Duodenal mucosa (tissue), 2 donors: ENCODE results near the gene NDE1.
"Not testable (repeated sequence)": the region's sequence is repeated elsewhere in the genome, so short reads cannot be mapped to it uniquely, and the experiment has no call there.

Experiments used
- H3K27ac ChIP-seq: one replicate; pipeline ENCODE4 v1.7.0; 2013; ENCODE audit warnings: low read depth, low read length
- H3K27me3 ChIP-seq, 2 donors: one replicate each; pipeline ENCODE4 v1.7.0; 2013; ENCODE audit warnings: low read length in 2 of 2, control low read depth in 1 of 2; ENCODE audit not compliant: insufficient read depth in 2 of 2, control insufficient read depth in 1 of 2
- H3K36me3 ChIP-seq, 2 donors: one replicate each; pipeline ENCODE4 v1.7.0; 2013; ENCODE audit warnings: low read length in 2 of 2, control low read depth in 1 of 2; ENCODE audit not compliant: insufficient read depth in 2 of 2, control insufficient read depth in 1 of 2
- H3K4me1 ChIP-seq, 2 donors: one replicate each; pipeline ENCODE4 v1.7.0; 2013; ENCODE audit warnings: low read length in 2 of 2, control low read depth in 1 of 2; ENCODE audit not compliant: insufficient read depth in 2 of 2, control insufficient read depth in 1 of 2
- H3K4me3 ChIP-seq, 2 donors: one replicate each; pipeline ENCODE4 v1.7.0; 2013; ENCODE audit warnings: low read length in 2 of 2, low read depth in 1 of 2
- H3K9ac ChIP-seq, 2 donors: one replicate each; pipeline ENCODE4 v1.7.0; 2013; ENCODE audit warnings: low read length in 2 of 2, low read depth in 1 of 2
- H3K9me3 ChIP-seq, 2 donors: one replicate each; pipeline ENCODE4 v1.7.0; 2013; ENCODE audit warnings: low read length in 2 of 2, control low read depth in 1 of 2; ENCODE audit not compliant: control insufficient read depth in 1 of 2

Gene NDE1, protein sequence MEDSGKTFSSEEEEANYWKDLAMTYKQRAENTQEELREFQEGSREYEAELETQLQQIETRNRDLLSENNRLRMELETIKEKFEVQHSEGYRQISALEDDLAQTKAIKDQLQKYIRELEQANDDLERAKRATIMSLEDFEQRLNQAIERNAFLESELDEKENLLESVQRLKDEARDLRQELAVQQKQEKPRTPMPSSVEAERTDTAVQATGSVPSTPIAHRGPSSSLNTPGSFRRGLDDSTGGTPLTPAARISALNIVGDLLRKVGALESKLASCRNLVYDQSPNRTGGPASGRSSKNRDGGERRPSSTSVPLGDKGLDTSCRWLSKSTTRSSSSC

GRCh38 chr16:15650019-15650697 lies at the start of gene NDE1:
TSS of gene NDE1 (plus strand) at chr16:15650245. CDS start at chr16:15664779, 14,534 bp downstream.
- Histone ChIP-seq H3K27ac (peak within 1 kb of the TSS; percentile 58), H3K27me3 (no peaks in the 10 kb centered on the region), H3K4me3 (peak within 1 kb of the TSS; percentile 82 to 91), H3K9me3 (no peaks in the 10 kb centered on the region), H3K36me3 (peaks cover 0 to 12% of the 10 kb centered on the region in 2 donors), H3K9ac (peak within 1 kb of the TSS; percentile 87 to 91), H3K4me1 (peaks cover 8 to 13% of the 10 kb centered on the region in 2 donors)

DNA sequence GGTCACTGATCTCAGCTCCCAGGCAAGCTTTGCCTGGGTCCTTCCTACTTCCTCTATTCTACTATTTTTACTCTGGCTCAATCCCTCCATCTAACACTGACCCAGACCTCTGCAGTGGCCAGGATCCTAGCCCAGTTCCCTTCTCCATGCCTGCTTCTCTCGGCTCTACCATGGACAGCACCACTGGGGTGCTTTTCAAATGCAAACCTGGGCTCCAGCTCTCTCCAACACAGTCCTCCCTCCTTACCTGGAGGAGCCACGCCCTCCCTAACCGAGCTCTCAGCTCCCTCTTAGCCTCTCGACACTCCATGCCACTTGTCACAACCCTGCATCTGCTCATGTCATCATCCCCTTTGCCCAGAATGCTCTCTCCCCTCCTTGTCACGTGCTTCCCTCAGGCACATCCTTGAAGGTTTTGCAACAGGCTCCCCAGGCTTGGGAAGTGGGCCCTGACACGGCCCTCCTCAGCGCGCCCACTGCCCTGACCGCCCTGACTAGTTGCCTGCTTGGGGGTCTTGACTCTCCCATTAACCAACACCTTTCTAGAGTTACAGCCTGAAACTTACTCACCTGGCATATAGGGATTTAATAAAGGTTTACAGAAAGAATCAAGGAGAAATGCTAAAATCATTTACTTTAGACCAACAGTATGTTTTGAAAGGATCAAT lies 48.7 kb upstream of the NDE1 start:
- Histone ChIP-seq H3K9ac (no peak overlapping the region), H3K27ac (no peak overlapping the region), H3K9me3 (no peaks in the 10 kb centered on the region), H3K27me3 (no peaks in the 10 kb centered on the region), H3K36me3 (peaks cover 66 to 92% of the 10 kb centered on the region in 2 donors), H3K4me3 (no peak overlapping the region), H3K4me1 (peaks cover 3 to 6% of the 10 kb centered on the region in 2 donors)

DNA sequence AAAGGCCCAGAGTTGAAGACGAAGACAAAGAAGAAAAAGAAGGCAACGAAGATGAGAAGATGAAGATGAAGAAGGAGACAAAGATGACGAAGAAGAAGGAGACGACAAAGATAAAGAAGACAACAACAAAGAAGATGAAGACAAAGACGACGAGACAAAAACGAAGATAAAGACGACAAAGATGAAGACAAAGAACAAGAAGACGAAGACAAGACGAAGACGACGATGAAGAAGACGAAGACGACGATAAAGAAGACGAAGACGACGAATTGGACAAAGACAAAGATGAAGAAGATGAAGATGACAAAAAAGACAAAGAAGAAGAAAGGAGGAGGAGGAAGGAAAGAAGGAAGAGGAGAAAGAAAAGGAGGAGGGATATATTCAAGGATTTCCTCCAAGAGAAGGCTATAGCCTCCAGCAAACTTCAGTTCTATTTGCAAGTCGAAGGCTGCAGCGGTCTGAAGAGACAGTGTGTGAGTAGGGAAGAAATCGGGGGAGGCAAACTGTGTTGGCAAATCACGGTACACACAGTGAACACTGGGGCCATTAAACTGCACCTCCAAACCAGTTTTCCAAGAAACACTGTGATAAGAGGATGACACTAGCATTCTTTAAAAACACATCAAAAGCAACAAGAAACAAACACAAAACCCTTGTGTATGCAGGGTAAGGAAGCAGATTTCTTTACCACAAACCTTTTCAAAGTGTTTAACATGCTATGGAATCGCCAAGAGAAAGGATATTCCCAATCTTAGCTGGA lies 47.6 kb upstream of the NDE1 start:
- H3K36me3 ChIP-seq, result peaks cover 73 to 96% of the 10 kb centered on the region in 2 donors
- no peaks in the 10 kb centered on the region for H3K9me3 ChIP-seq

DNA sequence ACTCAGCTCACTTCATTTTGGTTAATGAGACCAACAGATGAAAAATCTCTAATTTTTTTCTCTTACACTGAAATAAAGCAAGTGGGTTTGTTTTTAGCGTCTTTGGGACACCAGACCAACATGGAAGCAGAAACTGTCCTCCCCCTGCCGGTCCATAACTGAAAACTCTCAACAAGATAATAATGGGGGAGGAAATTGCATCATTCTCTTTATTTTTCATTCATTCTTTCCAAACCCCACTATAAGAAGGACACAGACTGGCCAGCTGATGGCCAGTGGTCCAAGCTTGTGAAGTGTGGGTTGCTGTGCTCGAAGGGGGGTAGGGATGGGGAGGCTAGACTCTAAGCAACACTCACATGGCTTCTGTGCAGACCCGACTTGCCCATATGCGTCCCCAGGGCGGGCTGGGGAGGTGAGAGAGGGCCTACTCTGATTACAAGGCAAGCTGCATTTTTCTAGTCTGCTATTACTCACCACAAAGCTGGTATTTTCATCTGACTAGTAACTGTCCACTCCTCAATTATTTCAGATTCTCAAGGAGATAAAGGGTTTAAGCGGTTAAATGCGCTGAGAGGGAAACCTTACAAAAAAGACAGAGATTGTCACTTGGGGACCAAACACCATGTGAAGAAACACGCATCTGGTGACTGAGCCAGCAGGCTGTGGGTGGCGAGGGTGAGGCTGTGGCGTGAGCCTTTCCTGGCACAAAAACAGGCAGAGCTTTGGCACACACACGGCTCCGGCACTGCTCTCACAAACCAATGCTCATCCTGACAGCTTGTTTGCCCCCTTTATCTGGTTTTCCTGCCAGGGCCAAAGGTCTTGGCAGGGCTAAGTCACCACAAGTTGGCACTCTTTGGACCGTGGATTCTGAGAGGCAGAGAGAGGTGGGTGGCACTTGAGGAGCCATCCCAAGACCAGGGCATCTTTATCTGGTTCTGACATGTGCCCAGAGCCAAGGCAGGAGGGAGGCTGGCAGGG lies 45.3 kb upstream of the NDE1 start:
- Histone ChIP-seq H3K9me3 (no peaks in the 10 kb centered on the region), H3K27ac (no peak overlapping the region), H3K9ac (no peak overlapping the region), H3K4me1 (peaks cover 3 to 6% of the 10 kb centered on the region in 2 donors), H3K27me3 (no peaks in the 10 kb centered on the region), H3K36me3 (peaks cover 70 to 95% of the 10 kb centered on the region in 2 donors), H3K4me3 (no peak overlapping the region)

More for the DNA sequence above, 47.6 kb upstream of the NDE1 start:
- no peak overlapping the region for H3K27ac ChIP-seq
- no peak overlapping the region for H3K4me3 ChIP-seq
- H3K4me1 ChIP-seq, result peaks cover 3 to 6% of the 10 kb centered on the region in 2 donors
- H3K9ac ChIP-seq, result no peak overlapping the region
- H3K27me3 ChIP-seq, result no peaks in the 10 kb centered on the region

DNA sequence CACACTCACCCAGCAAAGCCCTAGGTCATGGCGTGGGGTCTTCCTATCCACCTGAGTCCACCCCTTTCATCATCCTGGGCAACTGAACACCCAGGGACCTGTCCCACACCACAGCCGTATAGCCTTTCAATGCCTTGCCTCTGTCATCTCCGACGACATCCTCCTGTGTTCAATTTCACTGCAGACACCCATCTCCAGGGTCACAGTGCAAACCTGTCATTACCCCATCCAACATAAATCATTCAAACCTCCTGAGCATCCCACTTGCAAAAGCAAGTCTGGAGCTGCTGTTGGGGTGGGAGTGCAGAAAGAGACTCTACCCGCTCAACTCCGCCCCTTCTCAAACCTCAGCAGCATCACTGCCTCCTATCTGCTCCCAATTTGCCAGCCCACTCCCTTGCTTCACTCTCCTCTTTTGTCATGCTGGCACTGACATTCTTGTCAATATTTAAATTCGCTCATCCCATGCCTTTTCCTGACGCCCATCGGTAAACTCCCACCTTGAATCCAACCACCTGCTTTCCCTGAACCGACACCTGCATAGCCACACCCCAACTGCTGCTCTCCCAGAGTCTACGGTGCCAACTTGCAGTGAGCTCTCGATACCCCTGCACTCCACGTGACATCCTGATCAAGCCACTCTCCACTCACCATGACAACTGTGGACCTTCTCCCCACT lies 44.1 kb upstream of the NDE1 start:
- no peak overlapping the region for H3K9ac ChIP-seq
- H3K36me3 ChIP-seq, result peaks cover 70 to 95% of the 10 kb centered on the region in 2 donors
- H3K27me3 ChIP-seq, result no peaks in the 10 kb centered on the region
- peaks cover 3 to 6% of the 10 kb centered on the region in 2 donors for H3K4me1 ChIP-seq
- no peak overlapping the region for H3K4me3 ChIP-seq
- no peak overlapping the region for H3K27ac ChIP-seq
- no peaks in the 10 kb centered on the region for H3K9me3 ChIP-seq

DNA sequence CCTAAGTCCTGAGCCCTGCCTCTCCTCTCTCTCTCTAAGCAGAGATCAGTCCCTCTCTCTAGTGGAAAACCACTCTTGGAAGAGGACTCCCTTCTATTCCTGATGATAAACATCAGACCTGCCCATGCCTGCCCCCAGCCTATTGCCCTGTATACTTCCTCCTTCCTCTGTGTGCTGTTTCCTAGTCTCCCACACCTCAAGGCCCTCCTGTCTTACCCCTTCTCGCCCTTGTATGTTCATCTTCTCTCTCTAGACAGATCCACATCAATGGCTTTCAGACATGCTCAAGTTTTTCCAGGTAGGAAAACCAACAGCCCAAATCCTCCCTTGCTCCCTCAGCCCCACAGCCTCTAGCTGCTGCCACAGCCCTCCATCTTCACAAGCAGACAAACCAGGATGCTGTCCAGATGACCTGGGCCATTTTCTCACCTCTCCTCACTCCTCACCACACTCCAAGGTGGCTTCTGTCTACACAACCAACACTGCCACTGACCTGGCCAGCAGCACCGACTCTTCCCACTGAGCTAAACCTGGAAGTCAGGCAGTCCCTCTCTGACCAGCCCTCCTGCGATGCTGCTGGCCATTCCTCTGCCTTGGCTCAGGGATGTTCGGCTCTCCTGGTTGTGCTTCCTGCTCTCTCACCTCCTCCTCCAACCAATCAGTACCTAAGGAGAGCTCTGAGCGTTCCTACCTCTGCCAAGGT lies 43.4 kb upstream of the NDE1 start:
- Histone ChIP-seq H3K4me3 (no peak overlapping the region), H3K9me3 (no peaks in the 10 kb centered on the region), H3K27ac (no peak overlapping the region), H3K27me3 (no peaks in the 10 kb centered on the region), H3K9ac (no peak overlapping the region), H3K4me1 (peaks cover 3 to 6% of the 10 kb centered on the region in 2 donors), H3K36me3 (peaks cover 67 to 92% of the 10 kb centered on the region in 2 donors)

DNA sequence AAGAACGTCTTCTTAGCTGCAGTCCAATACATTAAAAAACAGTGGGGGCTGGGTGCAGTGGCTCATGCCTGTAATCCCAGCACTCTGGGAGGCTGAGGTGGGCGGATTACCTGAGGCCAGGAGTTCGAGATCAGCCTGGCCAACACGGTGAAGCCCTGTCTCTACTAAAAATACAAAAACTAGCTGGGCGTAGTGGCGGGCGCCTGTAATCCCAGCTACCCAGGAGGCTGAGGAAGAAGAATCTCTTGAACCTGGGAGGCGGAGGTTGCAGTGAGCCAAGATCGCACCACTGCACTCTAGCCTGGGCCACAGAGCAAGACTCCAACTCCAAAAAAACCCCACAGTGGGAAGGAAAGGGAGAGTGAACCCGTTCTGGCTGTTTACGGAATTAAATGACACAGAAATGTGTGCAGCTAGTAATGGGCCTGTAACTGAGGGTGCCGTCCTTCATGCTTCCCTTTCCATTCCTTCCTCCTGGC lies 42.8 kb upstream of the NDE1 start:
- H3K9me3 ChIP-seq, H3K4me3 ChIP-seq, H3K27ac ChIP-seq, H3K4me1 ChIP-seq, H3K9ac ChIP-seq, H3K27me3 ChIP-seq: not testable (repeated sequence)
- H3K36me3 ChIP-seq, result peaks cover 67 to 92% of the 10 kb centered on the region in 2 donors

- peaks cover 3 to 6% of the 10 kb centered on the region in 2 donors for H3K4me1 ChIP-seq
- H3K27ac ChIP-seq, result no peak overlapping the region
- no peaks in the 10 kb centered on the region for H3K9me3 ChIP-seq
- no peaks in the 10 kb centered on the region for H3K27me3 ChIP-seq
- H3K4me3 ChIP-seq, result no peak overlapping the region
- H3K9ac ChIP-seq, result no peak overlapping the region
- peaks cover 67 to 93% of the 10 kb centered on the region in 2 donors for H3K36me3 ChIP-seq
Observed at GRCh38 chr16:15607700-15608396, 42.2 kb upstream of the NDE1 start.
